Stimulated activated CD8-positive, alpha-beta memory T cell treated with anti-CD3 and anti-CD28 coated beads, Interleukin-7, amount 100 ng/mL, for 48 hours (primary cell): ENCODE data around the gene MSL3B.
"Not testable (repeated sequence)": the region's sequence is repeated elsewhere in the genome, so short reads cannot be mapped to it uniquely, and the experiment has no call there.

ENCODE experiments used
- DNase-seq, 2 donors: peaks; one replicate each; pipeline ENCODE4 v3.0.0-alpha.2; 2020; ENCODE audit warnings: low read depth in 1 of 2; ENCODE audit errors: extremely low read depth in 1 of 2

Gene MSL3B

DNA sequence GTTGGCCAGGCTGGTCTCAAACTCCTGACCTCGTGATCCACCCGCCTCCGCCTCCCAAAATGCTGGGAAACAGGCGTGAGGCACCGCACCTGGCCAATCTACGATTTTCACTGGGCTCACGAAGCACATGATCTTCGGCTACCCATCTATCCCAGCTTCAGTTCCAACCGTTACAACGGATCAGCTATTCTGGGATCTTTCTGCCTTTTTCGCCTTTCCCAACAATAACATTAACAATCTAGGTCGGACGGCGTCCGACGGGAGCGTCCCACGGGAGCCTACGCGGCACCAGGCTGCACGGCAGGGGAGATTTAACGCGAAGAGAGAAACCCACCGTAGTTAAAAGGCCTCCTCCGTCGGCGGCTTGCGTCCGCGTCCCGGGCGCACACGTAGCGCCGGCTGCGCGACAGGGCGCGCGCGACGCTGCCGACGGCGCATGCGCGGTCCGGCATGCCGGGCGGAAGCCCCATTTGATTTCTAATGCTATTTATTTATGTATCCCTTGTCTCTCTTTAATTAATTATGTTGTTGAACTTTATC, at the start of gene MSL3B:
TSS of gene MSL3B (minus strand) at position 394 of the 540 bp plus-strand sequence.
- peak in 1 of 2 donors; percentile 42 for DNase-seq

DNA sequence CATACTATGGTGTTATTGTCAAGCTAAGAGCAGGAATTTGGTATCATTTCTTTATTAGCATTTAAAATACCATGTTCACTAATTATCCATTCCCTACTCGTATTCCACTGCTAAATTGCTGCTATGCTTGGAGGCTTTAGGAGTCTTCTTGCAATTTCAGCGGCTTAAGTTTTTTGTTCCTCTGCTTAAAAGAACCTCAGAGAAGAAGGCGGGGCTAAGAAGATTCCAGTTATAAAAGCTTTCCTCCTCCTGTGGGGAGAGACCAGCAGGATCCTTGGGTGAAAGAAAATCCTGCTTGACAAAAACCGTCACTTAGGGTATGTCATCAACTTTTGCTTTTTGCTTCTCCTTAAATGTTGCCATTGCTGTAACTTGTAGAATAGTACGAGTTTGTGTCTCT, 48.9 kb upstream of the MSL3B start, which contains the start of gene TRPM8:
TSS of gene TRPM8 (plus strand) at position 258 of the 400 bp plus-strand sequence. CDS start 9,165 bp downstream, outside the sequence.
- DNase-seq, result no peak

DNA sequence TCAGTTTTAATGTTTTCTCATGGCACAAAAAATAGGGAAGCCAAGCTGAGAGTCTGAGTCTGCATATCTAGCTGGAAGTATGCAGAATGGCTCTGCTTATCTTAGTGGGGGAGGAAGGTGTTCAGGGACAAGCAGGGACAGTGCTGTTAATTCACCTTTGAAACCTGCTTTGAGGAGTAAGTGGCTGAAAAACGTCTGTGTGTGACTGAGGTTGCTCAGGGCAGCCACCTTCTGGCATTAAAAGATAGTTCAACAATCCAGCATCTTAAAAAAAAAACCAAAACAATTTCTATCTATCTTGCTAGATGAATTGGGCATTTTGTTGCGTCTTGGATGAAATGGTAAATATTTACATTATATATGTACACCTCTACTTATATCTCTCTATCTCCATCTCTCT, 46.9 kb upstream of the MSL3B start:
- DNase-seq, result no peak

GRCh38 chr2:233912691-233913423, 44.7 kb upstream of the MSL3B start:
- no peak for DNase-seq

GRCh38 chr2:233907627-233908026, 39.4 kb upstream of the MSL3B start:
- no peak for DNase-seq

DNA sequence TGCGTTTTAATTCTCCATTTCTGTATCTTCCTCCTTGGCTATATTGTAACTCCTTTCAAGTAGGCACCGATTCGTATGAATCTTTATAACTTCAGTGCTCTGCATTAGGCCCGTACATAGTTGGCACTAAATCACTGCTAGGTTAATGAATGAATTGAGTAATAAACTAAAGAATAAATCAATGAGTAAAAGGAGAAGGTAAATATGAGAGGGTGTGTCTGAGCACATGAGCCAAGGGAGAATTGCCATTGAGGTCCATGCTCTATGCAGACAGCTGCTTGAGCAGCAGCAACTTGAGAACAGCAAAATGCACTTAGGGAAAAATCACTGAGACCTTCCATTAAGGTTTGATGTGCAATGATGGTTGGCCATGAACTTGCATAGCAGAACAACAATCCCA, 37.8 kb upstream of the MSL3B start:
- no peak for DNase-seq

DNA sequence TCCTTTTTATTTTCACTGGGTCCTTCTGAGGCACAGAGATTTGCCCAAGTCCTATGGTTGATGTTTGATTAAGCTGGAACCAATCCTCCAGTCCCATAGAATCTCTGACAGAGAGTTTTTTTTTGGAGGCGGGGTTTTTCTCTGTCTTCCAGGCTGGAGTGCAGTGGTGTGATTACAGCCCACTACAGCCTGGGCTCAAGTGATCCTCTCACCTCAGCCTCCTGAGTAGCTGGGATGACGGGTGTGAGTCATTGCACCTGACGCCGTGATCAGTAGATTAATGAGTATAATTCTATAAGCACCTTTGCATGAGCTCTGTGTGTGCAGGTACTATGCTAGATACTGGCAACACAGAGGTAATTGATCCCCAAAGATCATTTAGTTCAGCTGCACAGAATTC, 33.7 kb upstream of the MSL3B start:
- DNase-seq, result no peak

DNA sequence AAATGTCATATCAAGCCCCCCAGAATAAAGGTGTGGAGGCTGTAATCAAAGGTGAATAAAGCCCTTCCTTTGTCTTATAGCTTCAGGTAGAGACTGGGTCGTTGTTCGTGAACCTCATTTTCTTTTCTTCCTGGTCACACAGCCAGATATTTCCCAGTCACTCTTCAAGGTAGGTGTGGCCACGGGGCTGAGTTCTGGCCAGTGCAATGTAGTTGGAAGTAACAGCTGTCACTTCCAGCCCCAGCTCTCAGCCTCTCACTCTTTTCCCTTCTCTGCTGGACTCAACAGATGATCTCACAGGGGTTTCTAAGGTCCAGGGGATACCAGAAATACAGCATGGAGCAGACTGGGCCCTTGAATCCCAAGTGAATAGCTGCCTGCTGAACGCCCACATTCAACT, 33.2 kb upstream of the MSL3B start:
- DNase-seq, result no peak

DNA sequence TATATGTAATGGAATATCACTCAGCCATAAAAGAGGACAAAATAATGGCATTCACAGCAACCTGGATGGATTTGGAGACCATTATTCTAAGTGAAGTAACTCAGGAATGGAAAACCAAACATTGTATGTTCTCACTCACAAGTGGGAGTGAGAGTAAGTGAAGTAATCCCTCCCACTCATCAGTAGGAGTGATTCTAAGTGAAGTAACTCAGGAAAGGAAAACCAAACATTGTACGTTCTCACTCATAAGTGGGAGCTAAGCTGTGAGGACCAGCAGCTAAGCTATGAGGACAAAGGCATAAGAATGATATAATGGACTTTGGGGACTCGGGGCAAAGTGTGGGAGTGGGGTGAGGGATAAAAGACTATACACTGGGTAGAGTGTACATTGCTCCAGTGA, 28.1 kb upstream of the MSL3B start:
- not testable (repeated sequence) for DNase-seq

DNA sequence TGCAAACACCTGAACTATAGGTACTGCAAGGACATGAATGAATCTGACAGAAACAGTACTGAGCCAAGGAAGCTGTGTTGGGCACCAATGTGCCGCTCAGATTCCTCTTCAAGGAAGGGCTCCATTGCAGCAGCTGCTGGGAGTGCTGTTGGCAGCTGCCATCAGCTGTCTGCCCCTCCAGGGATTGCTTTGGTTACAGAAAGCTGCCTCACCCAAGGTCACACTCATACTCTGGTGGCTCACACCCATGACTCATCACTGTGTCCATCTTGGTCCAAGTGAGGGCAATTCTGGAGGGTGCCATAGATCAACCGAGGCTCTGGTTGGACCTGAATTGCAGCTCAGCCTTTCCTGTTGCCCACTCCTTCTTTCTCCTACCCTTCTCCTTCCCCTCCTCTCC, 24.6 kb upstream of the MSL3B start:
- DNase-seq, result no peak

GRCh38 chr2:233882353-233882752, 14.2 kb upstream of the MSL3B start:
- DNase-seq, result no peak

DNA sequence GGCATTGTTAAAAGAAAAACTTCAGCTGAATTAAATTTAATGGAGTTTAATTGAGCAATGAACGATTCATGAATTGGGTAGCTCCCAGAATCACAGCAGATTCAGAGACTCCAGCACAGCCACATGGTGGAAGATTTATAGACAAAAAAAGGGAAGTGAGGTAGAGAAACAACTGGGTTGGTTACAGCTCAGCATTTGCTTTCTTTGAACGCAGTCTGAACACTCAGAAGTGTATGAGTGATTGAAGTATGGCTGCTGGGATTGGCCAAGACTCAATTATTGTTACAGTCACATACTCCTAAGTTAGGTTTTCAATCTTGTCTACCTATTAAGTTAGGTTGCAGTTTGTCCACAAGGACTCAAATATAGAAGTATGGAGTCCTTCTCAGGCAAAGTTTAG, 3.9 kb upstream of the MSL3B start:
- not testable (repeated sequence) for DNase-seq

DNA sequence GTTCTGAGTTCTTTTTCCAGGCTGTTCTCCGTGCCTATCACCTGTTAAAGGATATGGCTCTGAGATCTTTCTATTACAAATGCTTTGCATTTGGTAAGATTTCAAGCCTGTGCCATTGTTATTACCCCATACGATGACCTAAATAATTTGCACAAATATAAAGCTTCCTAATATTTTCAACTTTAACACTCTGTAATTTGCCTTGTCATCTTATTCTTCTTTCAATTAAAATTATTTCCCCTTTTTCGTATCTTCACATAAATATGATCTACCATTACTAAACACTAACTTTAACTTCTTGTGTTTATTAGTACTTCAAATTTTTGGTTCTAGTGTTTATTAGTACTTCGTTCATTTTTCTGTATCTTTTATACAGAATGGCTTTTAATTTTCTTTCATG, 3.2 kb upstream of the MSL3B start:
- no peak for DNase-seq

- no peak for DNase-seq
Observed at GRCh38 chr2:233866479-233866878, 1.7 kb downstream of the MSL3B start.

GRCh38 chr2:233865838-233866237, 2.3 kb downstream of the MSL3B start:
- DNase-seq, result no peak

GRCh38 chr2:233862261-233862768, 5.9 kb downstream of the MSL3B start:
- no peak for DNase-seq

DNA sequence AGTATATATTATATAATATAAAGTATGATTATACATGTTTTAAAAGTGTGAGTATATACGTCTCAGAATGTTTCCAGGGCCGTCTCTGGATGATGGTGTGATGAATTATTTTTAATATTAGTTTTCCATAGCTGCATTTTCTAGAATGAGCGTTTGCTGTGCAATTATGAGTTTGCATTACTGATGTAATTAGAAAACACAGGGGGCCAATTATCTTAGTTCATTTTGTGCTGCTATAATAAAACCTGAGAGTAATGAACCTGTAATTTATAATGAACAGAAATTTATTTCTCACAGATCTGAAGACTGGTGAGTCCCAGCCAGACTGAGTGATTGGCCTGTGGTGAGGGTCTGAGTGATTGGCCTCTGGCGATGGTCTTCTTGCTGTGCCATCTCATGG, 9.9 kb downstream of the MSL3B start:
- DNase-seq, result no peak

DNA sequence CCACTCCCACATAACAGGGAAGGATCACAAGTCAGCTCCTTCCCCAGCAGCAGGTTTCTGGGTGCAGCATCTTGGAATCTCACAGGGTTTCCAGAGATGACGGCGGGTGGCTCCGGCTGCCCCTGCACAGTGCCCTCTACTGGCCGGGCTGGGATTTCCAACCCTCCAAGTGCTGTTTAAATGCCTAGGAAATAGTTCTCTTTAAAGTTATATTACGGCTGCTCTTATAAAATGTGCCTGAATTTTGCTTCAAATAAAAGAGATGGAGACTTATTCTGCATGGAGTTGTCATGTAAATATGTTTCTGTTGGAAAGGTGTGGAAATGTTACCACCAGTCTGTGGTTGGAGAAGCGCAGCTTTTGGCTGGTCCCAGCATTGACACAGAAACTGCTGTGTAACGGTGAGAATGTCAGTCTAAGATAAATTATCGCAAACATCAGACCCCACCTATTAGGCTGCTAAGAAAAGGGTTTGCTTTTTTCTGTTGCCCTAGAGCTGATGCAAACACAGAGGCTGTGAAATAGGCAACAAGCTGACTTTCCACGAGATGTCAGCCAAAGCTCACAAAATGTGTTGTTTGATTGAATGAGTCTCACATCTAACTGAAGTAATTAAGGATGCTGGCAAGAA, 10.6 kb downstream of the MSL3B start:
- peak in 1 of 2 donors; percentile 21 for DNase-seq

GRCh38 chr2:233856184-233856583, 12.0 kb downstream of the MSL3B start:
- no peak for DNase-seq

GRCh38 chr2:233855345-233855744, 12.8 kb downstream of the MSL3B start:
- DNase-seq, result no peak

- peak; percentile 88 to 92 for DNase-seq
Observed at GRCh38 chr2:233854241-233854981, 13.8 kb downstream of the MSL3B start, which contains the start of gene HJURP. Gene HJURP, minus strand, starts transcription at chr2:233854535. Its CDS starts 35 bp downstream, at chr2:233854500.
